ENCODE data around the gene NUP214.
"Not testable (repeated sequence)": the region's sequence is repeated elsewhere in the genome, so short reads cannot be mapped to it uniquely, and the experiment has no call there.

The NUP214 gene

DNA sequence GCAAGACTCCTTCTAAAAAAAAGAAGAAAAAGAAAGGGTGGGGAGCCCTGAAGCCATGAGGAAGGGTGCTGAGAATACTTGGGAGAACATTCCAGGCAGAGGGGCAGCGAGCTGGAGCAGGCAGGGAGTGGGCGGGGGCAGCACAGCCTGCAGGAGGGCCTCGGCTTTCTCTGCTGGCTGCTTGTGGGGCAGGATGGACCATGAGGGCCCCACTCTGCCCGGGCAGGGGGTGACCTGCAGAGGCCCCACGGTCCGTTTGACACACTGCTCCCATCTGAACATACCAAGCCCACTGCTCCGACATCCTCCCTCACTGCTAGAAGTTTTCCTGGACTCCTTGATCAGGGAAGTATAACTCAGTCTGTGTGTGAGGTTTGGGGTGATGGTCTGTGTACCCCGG, 11.7 kb upstream of the NUP214 start:
- no peak for DNase-seq (ENCODE audit: low read depth in 1 of 2, low spot score in 1 of 2)
- TF ChIP-seq JUND (IDR thresholded peaks at IDR 0.05; ENCODE audit: low read depth), result no peak
- in situ Hi-C loops (cut with HindIII; ENCODE audit: low pct_unique_long_range_greater_than_20kb, low sequenced_read_pairs), result no loop called here

DNA sequence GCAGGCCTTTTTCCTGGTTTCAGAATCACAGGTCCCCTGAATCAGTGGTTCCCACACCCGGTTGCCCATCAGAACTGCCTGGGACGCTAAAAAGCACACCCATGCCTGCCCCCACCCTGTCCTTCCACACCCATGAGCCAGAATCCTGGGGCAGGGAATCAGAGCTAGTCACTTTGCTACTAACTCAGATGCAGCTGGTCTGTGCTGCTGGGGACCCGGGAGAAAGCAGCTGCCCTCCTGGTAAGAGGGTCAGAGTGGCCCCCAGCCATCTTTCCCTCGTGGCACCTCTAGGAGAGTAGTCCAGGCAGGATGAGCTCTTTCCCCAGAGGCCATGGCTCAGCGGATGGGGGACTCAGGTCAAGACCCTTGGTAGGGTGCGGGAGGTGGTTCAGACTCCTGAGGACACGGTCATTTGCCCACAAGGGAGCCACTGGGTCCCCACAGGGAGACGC, 11.3 kb upstream of the NUP214 start:
- no peak for DNase-seq (ENCODE audit: low read depth in 1 of 2, low spot score in 1 of 2)
- no peak for TF ChIP-seq JUND (IDR thresholded peaks at IDR 0.05; ENCODE audit: low read depth)
- in situ Hi-C loops (cut with HindIII; ENCODE audit: low pct_unique_long_range_greater_than_20kb, low sequenced_read_pairs), result no loop called here

DNA sequence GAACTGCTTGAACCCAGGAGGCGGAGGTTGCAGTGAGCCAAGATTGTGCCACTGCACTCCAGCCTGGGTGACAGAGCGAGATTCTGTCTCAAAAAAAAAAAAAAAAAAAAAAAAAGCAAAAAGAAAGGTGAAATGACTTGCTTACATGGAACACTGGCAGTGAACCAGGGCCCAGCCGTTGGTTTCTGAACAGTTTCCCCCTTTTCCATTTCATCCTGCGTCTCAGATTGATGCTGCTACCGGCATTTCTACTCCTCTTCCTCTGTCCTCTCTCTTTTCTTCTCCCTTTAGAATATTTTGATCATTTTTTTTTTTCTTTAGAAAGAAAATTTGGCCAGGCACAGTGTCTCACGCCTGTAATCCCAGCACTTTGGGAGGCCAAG, 10.0 kb upstream of the NUP214 start:
- DNase-seq (ENCODE audit: low read depth in 1 of 2, low spot score in 1 of 2); in situ Hi-C loops (cut with HindIII; ENCODE audit: low pct_unique_long_range_greater_than_20kb, low sequenced_read_pairs): not testable (repeated sequence)

DNA sequence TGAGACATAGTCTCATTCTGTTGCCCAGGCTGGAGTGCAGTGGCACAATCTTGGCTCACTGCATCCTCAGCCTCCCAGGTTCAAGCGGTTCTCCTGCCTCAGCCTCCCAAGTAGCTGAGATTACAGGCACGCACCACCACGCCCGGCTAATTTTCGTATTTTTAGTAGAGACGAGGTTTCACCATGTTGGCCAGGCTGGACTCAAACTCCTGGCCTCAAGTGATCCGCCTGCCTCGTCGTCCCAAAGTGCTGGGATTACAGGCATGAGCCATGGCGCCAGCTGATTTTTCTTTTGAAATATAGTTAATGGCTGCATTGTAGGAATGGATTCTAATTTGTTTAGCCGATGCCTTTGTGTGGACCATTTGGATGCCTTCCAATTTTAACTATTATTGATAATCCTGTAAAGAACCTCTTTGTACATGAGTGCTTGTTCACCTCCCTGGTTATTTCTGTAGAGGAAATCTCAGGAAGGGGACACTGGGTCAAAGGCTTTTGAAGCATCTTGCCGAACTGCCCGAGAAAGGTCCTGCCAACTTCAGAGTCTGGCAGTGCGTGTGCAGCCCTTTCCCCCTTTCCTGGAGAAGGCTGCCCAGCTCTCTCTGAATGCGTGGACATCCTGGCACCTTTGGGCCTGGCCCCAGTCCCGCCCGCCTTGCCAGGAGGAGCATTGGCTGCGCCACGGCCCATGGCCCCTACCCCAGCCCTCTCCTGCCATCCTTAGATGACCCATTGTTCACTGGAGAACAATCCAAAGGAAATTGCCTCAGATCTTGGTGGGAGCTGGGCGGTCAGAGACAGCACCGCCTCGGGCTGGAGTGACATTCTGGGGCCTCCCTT, 8.9 kb upstream of the NUP214 start:
- TF ChIP-seq JUND (IDR thresholded peaks at IDR 0.05; ENCODE audit: low read depth), result no peak
- in situ Hi-C loops (cut with HindIII; ENCODE audit: low pct_unique_long_range_greater_than_20kb, low sequenced_read_pairs), result no loop called here

DNA sequence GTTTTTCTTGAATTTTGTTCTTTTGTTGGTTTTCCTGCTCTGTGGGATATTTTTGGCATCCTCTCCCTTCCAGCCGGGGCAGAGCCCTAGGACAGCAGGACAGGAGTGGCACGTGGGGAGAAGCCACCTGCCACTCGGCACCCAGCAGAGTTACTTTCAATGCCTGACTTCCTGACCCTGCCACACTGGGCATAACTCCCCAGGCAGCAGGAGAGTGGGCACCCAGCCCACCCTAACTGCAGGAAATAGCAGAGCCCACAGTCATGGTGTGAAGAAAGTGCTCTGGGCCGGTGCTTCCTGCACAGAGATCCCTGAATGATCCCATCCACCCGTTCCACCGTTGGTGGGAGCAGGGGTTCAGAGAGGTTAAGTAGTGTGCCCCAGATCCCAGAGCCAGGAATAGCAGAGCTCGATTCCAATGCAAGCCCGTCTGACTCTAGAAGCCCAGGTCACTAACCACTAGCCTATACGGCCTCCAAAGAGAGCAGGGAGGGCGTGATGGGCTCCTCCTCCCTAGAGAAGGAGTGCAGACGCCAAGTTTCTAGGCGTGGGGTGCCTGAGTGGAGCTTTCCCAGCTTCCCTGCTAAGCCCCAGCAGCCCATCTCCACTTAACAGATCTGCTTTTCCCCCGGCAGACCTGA, 8.1 kb upstream of the NUP214 start:
- TF ChIP-seq JUND (IDR thresholded peaks at IDR 0.05; ENCODE audit: low read depth), result no peak
- in situ Hi-C loops (cut with HindIII; ENCODE audit: low pct_unique_long_range_greater_than_20kb, low sequenced_read_pairs), result no loop called here
- no peak for DNase-seq (ENCODE audit: low read depth in 1 of 2, low spot score in 1 of 2)

More for the DNA sequence above, 8.9 kb upstream of the NUP214 start:
- no peak for DNase-seq (ENCODE audit: low read depth in 1 of 2, low spot score in 1 of 2)

DNA sequence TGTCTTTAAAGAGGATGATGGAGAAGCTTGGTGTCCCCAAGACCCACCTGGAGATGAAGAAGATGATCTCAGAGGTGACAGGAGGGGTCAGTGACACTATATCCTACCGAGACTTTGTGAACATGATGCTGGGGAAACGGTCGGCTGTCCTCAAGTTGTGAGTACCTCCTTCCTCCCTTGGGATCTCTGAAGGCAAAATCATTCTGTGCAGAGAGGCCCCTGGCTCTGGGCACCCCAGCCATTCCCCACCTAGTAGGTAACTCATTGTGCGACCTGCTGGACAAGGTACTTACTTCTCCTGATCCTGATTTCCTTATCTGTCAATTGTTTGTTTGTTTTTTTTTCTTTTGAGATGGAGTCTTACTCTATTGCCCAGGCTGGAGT, 7.6 kb upstream of the NUP214 start:
- no peak for DNase-seq (ENCODE audit: low read depth in 1 of 2, low spot score in 1 of 2)
- in situ Hi-C loops (cut with HindIII; ENCODE audit: low pct_unique_long_range_greater_than_20kb, low sequenced_read_pairs), result no loop called here
- no peak for TF ChIP-seq JUND (IDR thresholded peaks at IDR 0.05; ENCODE audit: low read depth)

DNA sequence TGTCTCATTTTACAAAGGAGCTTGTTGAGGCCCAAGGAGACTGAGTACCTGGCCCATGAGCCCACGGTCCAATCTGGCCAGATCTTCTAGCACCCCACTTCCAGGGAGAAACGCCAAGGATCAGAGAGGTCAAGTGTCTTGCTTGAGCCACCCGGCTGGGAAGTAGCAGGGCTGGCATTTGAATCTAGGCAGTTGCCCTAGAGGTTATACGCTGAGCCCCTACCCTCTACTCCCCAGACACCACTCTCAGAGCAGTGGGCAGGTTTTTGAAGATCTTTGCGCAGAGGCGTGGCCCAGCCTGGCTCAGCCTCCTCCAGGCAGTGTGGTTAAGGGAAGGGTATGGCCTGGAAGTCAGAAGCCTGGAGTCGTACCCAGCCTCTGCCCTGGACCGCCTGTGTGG, 5.8 kb upstream of the NUP214 start:
- in situ Hi-C loops (cut with HindIII; ENCODE audit: low pct_unique_long_range_greater_than_20kb, low sequenced_read_pairs), result no loop called here
- no peak for DNase-seq (ENCODE audit: low read depth in 1 of 2, low spot score in 1 of 2)
- no peak for TF ChIP-seq JUND (IDR thresholded peaks at IDR 0.05; ENCODE audit: low read depth)

DNA sequence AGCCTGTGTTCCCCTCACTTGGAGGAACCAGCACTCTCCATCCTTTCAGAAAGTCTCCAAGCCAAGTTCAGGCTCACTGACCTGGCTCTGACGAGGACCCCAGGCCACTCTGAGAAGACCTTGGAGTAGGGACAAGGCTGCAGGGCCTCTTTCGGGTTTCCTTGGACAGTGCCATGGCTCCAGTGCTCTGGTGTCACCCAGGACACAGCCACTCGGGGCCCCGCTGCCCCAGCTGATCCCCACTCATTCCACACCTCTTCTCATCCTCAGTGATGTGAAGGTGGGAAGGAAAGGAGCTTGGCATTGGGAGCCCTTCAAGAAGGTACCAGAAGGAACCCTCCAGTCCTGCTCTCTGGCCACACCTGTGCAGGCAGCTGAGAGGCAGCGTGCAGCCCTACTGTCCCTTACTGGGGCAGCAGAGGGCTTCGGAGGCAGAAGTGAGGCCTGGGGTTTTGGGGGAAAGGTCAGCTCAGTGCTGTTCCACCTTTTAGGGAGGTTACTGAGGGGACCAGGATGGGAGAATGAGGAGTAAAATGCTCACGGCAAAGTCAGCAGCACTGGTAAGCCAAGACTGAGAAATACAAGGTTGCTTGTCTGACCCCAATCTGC, 4.7 kb upstream of the NUP214 start:
- no peak for DNase-seq (ENCODE audit: low read depth in 1 of 2, low spot score in 1 of 2)
- in situ Hi-C loops (cut with HindIII; ENCODE audit: low pct_unique_long_range_greater_than_20kb, low sequenced_read_pairs), result no loop called here
- no peak for TF ChIP-seq JUND (IDR thresholded peaks at IDR 0.05; ENCODE audit: low read depth)

DNA sequence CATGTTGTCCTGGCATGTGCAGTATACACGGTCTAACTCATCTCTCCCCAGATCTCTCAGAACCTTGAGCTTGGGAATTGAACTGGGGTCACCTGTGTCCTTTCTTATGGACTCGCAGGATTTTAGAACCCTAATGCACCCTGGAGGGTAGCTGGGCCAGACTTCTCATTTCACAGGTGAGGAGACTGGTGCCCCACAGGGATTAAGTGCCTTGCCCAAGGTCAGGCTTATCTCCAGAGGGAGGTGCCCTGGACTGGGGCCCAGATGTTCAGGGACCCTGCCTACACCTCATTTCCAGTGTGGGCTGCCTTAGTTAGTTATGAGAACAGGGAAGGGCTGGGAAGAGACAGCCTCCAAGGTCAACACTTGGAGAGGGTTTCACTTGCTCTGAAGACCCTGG, 4.0 kb upstream of the NUP214 start:
- TF ChIP-seq JUND (IDR thresholded peaks at IDR 0.05; ENCODE audit: low read depth), result no peak
- in situ Hi-C loops (cut with HindIII; ENCODE audit: low pct_unique_long_range_greater_than_20kb, low sequenced_read_pairs), result no loop called here
- no peak for DNase-seq (ENCODE audit: low read depth in 1 of 2, low spot score in 1 of 2)

DNA sequence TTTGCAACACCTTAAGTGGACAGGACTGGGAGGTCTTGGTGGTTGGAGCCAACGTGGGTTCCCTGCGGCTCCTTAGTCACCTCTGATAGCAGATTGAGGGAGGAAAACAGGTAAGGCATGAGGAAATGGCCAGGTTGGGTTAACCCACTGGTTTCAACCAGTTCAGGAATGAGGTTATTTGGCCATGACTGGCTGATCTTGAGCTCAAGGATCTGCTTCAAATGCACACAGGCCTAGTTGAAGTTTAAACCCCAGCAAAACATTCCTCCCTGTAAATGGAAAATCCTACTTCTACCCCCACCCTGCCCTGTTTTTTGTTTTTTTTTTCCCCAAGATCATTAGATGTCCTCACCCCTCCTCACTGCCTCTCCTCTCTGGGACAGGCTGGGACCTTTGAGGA, 3.2 kb upstream of the NUP214 start:
- TF ChIP-seq JUND (IDR thresholded peaks at IDR 0.05; ENCODE audit: low read depth), result no peak
- DNase-seq (ENCODE audit: low read depth in 1 of 2, low spot score in 1 of 2), result no peak

DNA sequence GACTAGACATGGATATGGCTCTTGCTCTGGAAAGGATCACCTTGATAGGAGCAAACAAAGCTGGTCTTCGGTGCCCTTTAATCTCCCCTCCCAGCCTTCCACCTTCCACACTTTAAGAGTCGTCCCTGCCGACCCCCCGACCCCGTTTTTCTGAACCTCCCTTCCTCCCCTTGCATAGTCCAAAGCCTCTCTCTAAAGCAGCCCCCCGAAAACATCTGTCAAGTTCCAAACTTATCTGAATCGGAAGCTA, 423 bp upstream of the NUP214 start:
- in situ Hi-C loops (cut with HindIII; ENCODE audit: low pct_unique_long_range_greater_than_20kb, low sequenced_read_pairs), result no loop called here
- DNase-seq (ENCODE audit: low read depth in 1 of 2, low spot score in 1 of 2), result no peak
- TF ChIP-seq JUND (IDR thresholded peaks at IDR 0.05; ENCODE audit: low read depth), result no peak

More for the DNA sequence above, 3.2 kb upstream of the NUP214 start:
- in situ Hi-C loops (cut with HindIII; ENCODE audit: low pct_unique_long_range_greater_than_20kb, low sequenced_read_pairs), result no loop called here

DNA sequence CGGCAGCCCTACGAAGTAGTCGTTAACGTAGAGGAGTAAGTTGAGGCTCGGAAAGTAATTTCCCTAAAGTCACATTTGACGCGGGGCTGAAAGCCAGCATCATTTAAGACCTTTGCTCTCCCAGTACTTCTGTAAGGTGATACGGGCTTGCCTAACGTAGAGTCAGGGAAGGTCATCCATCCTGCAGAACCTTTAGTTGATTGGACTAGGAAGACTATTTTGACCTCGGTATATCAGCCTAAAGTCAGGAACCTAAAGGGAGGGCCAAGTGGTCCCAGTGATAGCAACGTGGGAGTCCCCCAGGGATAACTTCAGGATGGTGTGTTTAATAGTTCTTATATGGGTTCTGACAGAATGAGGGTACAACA, 657 bp downstream of the NUP214 start:
- in situ Hi-C loops (cut with HindIII; ENCODE audit: low pct_unique_long_range_greater_than_20kb, low sequenced_read_pairs), result no loop called here
- DNase-seq (ENCODE audit: low read depth in 1 of 2, low spot score in 1 of 2), result no peak
- TF ChIP-seq JUND (IDR thresholded peaks at IDR 0.05; ENCODE audit: low read depth), result no peak

DNA sequence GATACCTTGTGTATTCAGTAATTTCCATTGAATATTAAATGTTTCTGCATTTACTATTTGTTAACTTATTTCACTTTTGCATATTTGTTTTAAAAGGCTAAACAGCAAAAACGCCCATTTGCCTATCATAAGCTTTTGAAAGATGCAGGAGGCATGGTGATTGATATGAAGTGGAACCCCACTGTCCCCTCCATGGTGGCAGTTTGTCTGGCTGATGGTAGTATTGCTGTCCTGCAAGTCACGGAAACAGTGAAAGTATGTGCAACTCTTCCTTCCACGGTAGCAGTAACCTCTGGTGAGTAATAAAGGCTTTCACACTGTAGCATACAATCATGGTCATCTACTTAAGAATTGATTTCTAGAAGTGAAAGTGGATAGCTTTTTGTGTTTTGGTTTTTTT, 3.8 kb downstream of the NUP214 start:
- no peak for DNase-seq (ENCODE audit: low read depth in 1 of 2, low spot score in 1 of 2)
- in situ Hi-C loops (cut with HindIII; ENCODE audit: low pct_unique_long_range_greater_than_20kb, low sequenced_read_pairs), result no loop called here
- TF ChIP-seq JUND (IDR thresholded peaks at IDR 0.05; ENCODE audit: low read depth), result no peak
